MM.1S (cell line): ENCODE results near the gene PCDH9.
A peak's percentile ranks its signal among the peaks of the same experiment; 100 is the strongest.

Experiments used
- DNase-seq: peaks from one replicate; pipeline ENCODE4 v3.0.0-alpha.2; 2015
- H2AFZ ChIP-seq: fragments of 300-600 bp; sonication (generic); 2 replicates; pipeline ENCODE4 v1.6.0; 2016; ENCODE audit warnings: antibody characterized with exemption, low read length
- H3F3A ChIP-seq: fragments of 300-600 bp; sonication (generic); 2 replicates; pipeline ENCODE4 v1.6.1; 2016; ENCODE audit warnings: mild to moderate bottlenecking, antibody characterized with exemption, low read length, moderate library complexity, mixed read lengths; ENCODE audit not compliant: insufficient read depth
- H3K27ac ChIP-seq: fragments of 300-600 bp; sonication (generic); 2 replicates; pipeline ENCODE4 v1.5.1; 2016; ENCODE audit warnings: mild to moderate bottlenecking, low read length
- H3K27me3 ChIP-seq: fragments of 300-600 bp; sonication (generic); replicated peaks from 2 replicates; pipeline ENCODE4 v1.6.0; 2016; ENCODE audit warnings: low read length; ENCODE audit not compliant: insufficient read depth
- H3K36me3 ChIP-seq: fragments of 300-600 bp; sonication (generic); replicated peaks from 2 replicates; pipeline ENCODE4 v1.6.1; 2016; ENCODE audit warnings: mild to moderate bottlenecking, low read length, mixed read lengths; ENCODE audit not compliant: insufficient read depth
- H3K4me1 ChIP-seq: fragments of 300-600 bp; sonication (generic); 2 replicates; pipeline ENCODE4 v1.6.1; 2016; ENCODE audit warnings: low read length, mixed read lengths
- H3K4me2 ChIP-seq: fragments of 300-600 bp; sonication (generic); 2 replicates; pipeline ENCODE4 v1.6.0; 2016; ENCODE audit warnings: low read depth, low read length
- H3K4me3 ChIP-seq: fragments of 300-600 bp; sonication (generic); 2 replicates; pipeline ENCODE4 v1.5.1; 2016; ENCODE audit warnings: low read length, mixed read lengths
- H3K79me2 ChIP-seq: fragments of 300-600 bp; sonication (generic); 2 replicates; pipeline ENCODE4 v1.6.1; 2016; ENCODE audit warnings: mixed run types, low read length, mixed read lengths
- H3K9ac ChIP-seq: fragments of 300-600 bp; sonication (generic); 2 replicates; pipeline ENCODE4 v1.6.1; 2016; ENCODE audit warnings: low read length, mixed read lengths
- H3K9me2 ChIP-seq: fragments of 300-600 bp; sonication (generic); replicated peaks from 2 replicates; pipeline ENCODE4 v1.6.1; 2016; ENCODE audit warnings: mild to moderate bottlenecking, low read length, mixed read lengths; ENCODE audit not compliant: insufficient read depth
- H3K9me3 ChIP-seq: fragments of 300-600 bp; sonication (generic); replicated peaks from 2 replicates; pipeline ENCODE4 v1.6.1; 2016; ENCODE audit warnings: mild to moderate bottlenecking, low read length, mixed read lengths; ENCODE audit not compliant: insufficient read depth
- H4K20me1 ChIP-seq: fragments of 300-600 bp; sonication (generic); 2 replicates; pipeline ENCODE4 v1.6.1; 2016; ENCODE audit warnings: mild to moderate bottlenecking, low read length, moderate library complexity, mixed read lengths; ENCODE audit not compliant: insufficient read depth
- EZH2 ChIP-seq: fragments of 300-600 bp; sonication (generic); optimal IDR thresholded peaks from 2 replicates; pipeline ENCODE3; 2017; ENCODE audit warnings: low read depth, mild to moderate bottlenecking, antibody characterized with exemption, low read length, mixed read lengths
- EZH2phosphoT487 ChIP-seq: fragments of 300-600 bp; sonication (generic); IDR thresholded peaks from 2 replicates; pipeline ENCODE4 v1.6.1; 2018; ENCODE audit warnings: antibody characterized with exemption, low read length
- TF ChIP-seq, protein P1 (sequence below): fragments of 300-600 bp; sonication (generic); IDR thresholded peaks from 2 replicates; pipeline ENCODE4 v1.5.1; 2016; ENCODE audit warnings: antibody characterized with exemption, low read length, mixed read lengths

Gene PCDH9

DNA sequence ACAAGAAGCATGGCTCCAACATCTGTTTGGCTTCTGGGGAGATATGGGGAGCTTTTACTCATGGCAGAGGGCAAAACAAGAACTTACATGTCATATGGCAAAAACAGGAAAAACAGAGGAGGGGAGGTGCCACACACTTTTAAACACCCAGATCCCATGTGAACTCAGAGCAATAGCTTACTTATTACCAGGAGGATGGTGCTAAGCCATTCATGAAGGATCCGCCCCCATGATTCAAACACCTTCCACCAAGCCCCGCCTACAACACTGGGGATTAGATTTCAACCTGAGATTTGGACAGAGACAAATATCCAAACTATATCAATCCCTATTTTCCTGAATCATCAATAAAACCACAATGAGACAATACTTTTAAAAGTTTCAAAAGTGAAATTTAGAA is 712.1 kb downstream of the PCDH9 start:
- no peak overlapping the region for H3K4me3 ChIP-seq
- H3K27ac ChIP-seq: no peak overlapping the region
- no peak overlapping the region for H3K9ac ChIP-seq
- H3F3A ChIP-seq: peaks cover 6% of the 10 kb centered on the region; the same call in 1 of the 2 replicates
- no peak overlapping the region for H3K4me2 ChIP-seq
- TF ChIP-seq EZH2 (no peak), EZH2phosphoT487 (no peak)
- TF ChIP-seq, protein P1, sequence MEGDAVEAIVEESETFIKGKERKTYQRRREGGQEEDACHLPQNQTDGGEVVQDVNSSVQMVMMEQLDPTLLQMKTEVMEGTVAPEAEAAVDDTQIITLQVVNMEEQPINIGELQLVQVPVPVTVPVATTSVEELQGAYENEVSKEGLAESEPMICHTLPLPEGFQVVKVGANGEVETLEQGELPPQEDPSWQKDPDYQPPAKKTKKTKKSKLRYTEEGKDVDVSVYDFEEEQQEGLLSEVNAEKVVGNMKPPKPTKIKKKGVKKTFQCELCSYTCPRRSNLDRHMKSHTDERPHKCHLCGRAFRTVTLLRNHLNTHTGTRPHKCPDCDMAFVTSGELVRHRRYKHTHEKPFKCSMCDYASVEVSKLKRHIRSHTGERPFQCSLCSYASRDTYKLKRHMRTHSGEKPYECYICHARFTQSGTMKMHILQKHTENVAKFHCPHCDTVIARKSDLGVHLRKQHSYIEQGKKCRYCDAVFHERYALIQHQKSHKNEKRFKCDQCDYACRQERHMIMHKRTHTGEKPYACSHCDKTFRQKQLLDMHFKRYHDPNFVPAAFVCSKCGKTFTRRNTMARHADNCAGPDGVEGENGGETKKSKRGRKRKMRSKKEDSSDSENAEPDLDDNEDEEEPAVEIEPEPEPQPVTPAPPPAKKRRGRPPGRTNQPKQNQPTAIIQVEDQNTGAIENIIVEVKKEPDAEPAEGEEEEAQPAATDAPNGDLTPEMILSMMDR: no peak
- no peaks in the 10 kb centered on the region for H4K20me1 ChIP-seq
- DNase-seq: no peak
- H3K27me3 ChIP-seq: no peaks in the 10 kb centered on the region
- H3K79me2 ChIP-seq: no peaks in the 10 kb centered on the region
- H3K4me1 ChIP-seq: 0 out of 2 replicates have a peak, but pooled peaks cover 4% of the 10 kb centered on the region
- no peak overlapping the region for H2AFZ ChIP-seq
- H3K36me3 ChIP-seq: no peaks in the 10 kb centered on the region
- H3K9me3 ChIP-seq: no peaks in the 10 kb centered on the region
- no peaks in the 10 kb centered on the region for H3K9me2 ChIP-seq

DNA sequence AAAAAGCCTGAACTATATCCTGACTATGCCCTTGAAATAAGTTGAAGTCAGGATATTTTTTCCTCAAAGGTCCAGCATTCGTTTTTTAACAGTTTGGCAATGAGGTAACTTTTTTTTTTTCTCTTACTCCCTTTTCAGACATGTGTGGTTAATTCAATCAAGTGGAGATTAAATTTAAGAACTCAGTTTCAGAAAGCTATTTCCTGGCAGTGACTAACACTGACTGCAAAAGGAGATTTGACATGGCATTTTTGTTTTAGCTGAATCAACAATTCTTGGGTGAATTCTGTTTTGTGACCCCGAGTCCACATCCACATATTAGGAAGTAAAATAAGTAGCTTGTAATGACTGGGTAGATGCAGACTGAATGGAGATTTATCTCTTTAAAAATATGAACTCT is 716.4 kb downstream of the PCDH9 start:
- H3K36me3 ChIP-seq: no peaks in the 10 kb centered on the region
- peak; percentile 76 for DNase-seq
- H3K4me1 ChIP-seq: 0 out of 2 replicates have a peak, but pooled peaks cover 4% of the 10 kb centered on the region
- H2AFZ ChIP-seq: no peak overlapping the region
- no peaks in the 10 kb centered on the region for H4K20me1 ChIP-seq
- peak overlapping the region; percentile 52; the same call in 1 of the 2 replicates for H3K27ac ChIP-seq
- H3K9me3 ChIP-seq: no peaks in the 10 kb centered on the region
- H3K9me2 ChIP-seq: no peaks in the 10 kb centered on the region
- H3K4me3 ChIP-seq: no peak overlapping the region
- no peaks in the 10 kb centered on the region for H3K27me3 ChIP-seq
- H3K79me2 ChIP-seq: no peaks in the 10 kb centered on the region
- H3F3A ChIP-seq: peaks cover 6% of the 10 kb centered on the region; the same call in 1 of the 2 replicates
- TF ChIP-seq, protein P1: no peak
- no peak for TF ChIP-seq EZH2phosphoT487
- no peak for TF ChIP-seq EZH2
- no peak overlapping the region for H3K9ac ChIP-seq
- peak overlapping the region; percentile 50 for H3K4me2 ChIP-seq

DNA sequence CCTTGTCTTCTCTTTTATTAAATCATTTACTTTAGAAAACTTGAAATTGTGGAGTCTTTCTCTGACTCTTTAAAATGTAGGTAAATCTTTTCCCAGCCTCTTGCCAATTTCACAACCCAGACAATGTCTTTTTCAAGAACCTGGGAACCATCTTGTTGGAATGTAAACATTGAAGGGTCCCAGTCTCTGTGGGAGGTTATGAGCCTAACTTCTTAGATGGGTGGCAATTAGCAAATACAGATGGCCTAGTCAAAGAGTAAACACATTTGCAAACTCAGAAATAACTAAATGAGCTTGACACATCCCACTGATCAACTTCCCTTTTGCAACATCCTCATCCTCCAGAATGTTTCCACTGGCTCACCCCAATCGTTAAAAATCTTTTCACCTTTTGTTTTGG is 721.0 kb downstream of the PCDH9 start:
- H3K36me3 ChIP-seq: no peaks in the 10 kb centered on the region
- TF ChIP-seq EZH2phosphoT487 (no peak), EZH2 (no peak)
- TF ChIP-seq, protein P1: no peak
- H3K4me3 ChIP-seq: no peak overlapping the region
- H3F3A ChIP-seq: peaks cover 6% of the 10 kb centered on the region; the same call in 1 of the 2 replicates
- no peak overlapping the region for H3K9ac ChIP-seq
- H3K4me1 ChIP-seq: 0 out of 2 replicates have a peak, but pooled peaks cover 3% of the 10 kb centered on the region
- H3K27ac ChIP-seq: no peak overlapping the region
- no peak for DNase-seq
- no peaks in the 10 kb centered on the region for H4K20me1 ChIP-seq
- no peaks in the 10 kb centered on the region for H3K9me3 ChIP-seq
- H3K79me2 ChIP-seq: no peaks in the 10 kb centered on the region
- H3K4me2 ChIP-seq: no peak overlapping the region
- H3K27me3 ChIP-seq: no peaks in the 10 kb centered on the region
- no peak overlapping the region for H2AFZ ChIP-seq
- no peaks in the 10 kb centered on the region for H3K9me2 ChIP-seq
